T-helper 1 cell (primary cell): ENCODE results near the gene B4GALT2.

ENCODE experiments used
- DNase-seq, 5 donors: peaks; one replicate each; pipeline ENCODE4 v3.0.0-alpha.2; 2012 to 2020

B4GALT2 gene

GRCh38 chr1:44031252-44032169, 52.5 kb downstream of the B4GALT2 start, which contains the start of gene SLC6A9:
Gene SLC6A9 (minus strand): TSS chr1:44031462. CDS start chr1:44024277, 7,185 bp downstream.
- DNase-seq, result peak in 1 of 5 donors; percentile 71

GRCh38 chr1:44032170-44032790, 53.3 kb downstream of the B4GALT2 start:
- DNase-seq, result no peak

- no peak for DNase-seq
Observed at GRCh38 chr1:44033041-44033575, 54.1 kb downstream of the B4GALT2 start.

DNA sequence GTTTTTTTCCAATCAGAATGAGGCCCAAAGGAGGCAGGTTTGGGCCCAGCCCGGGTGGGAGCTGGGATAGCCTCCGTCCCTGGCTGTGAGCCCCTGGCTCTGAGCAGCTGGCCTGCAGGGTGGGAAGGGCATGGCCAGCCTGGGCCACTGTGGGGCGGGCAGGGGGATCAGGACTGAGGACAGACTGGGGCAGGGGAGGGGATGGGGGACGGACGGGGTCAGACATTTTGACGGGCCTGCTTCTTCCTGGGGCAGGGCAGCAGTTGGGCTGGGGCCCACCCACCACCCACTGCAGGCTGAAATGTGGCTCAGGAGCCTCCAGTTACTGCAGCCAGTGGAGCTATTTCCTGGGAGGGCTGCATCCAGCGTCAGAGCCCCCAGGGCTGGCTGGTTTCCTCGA, 54.7 kb downstream of the B4GALT2 start:
- no peak for DNase-seq

GRCh38 chr1:44034423-44034822, 55.4 kb downstream of the B4GALT2 start:
- no peak for DNase-seq

- DNase-seq, result no peak
Observed at GRCh38 chr1:44034976-44035716, 56.1 kb downstream of the B4GALT2 start.

DNA sequence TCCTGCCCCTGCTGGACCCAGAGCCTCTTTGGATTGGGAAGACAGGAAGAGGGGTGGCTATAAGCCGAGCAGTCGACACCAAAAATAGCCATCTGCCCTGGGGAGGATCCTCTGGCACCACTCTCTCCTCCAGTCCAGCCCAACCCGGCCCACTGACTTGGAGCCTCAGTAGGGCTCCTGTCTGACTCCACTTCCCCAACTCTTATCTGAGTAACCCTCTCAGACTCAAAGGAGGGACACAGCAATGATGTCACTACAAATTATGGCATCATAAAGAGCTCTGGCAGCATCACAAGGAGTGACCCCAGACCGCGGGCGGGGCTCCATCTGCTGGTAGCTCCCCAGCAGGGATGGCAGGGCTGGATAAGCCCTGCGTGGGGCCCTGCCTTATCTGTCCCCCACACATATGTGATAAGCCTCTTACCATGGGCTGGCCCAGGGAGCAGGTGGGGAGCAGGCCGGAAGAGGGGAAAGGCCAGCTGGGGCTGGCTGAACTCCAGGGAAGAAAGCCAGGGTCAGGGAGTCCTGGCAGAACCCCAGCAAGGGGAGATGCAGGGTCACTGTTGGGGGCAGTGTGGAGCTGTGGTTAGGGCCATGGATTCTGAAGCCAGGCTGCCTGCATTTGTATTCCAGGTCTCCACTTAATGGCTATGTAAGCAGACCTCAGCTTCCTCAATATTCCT, 56.9 kb downstream of the B4GALT2 start:
- DNase-seq, result no peak

DNA sequence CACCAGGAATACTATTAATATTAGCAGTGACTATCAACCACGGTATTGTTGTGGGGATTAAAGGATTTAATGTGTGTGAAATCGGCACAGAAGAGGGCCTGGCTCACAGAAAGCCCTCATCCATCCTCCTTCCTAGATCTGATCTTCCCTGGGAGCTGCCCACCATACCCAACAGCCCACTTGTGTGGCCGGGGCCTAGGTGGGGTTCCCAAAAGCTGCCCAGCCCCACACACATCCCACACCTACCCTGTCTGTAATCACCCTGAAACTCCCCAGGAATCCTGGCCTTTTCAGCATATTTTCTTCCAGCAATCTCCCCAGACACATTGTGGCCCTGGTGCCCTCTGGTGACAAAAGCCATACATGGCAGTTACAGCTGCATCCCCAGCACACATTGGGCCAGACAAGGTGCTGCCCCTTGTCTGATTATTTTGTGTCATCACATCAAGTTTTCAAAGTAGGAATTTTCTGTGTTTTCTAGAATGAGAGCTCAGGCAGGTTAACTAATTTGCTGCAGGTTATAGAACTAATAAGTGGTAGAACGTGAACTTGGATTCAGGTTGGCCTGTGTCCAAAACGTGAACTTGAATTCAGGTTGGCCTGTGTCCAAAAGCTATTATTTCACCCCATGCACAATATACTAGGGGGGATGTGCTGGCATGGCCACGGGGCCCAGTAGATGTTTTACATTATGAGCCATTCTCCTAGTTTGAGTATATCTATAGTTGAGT, 57.6 kb downstream of the B4GALT2 start:
- peak in 4 of 5 donors; percentile 48 to 58 (median 54) for DNase-seq

DNA sequence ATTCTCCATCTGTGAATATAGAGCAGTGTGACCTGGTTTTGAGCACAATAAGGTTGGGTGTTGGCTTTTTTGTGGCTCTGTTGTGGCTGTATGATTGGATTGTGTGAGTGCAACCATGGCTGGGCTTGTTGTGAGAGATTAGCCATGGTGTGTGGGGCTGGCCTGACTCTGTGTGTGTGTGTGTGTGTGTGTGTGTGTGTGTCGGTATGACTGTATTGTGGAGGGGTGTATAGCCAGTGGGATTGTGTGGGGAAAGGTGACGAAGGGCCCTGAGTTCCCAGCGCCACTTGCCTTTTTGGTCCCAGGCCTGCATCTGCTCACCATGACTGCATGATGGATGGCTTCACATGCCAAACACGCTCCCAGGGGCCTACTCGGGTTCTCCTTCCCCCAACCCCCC, 58.1 kb downstream of the B4GALT2 start:
- DNase-seq, result no peak

DNA sequence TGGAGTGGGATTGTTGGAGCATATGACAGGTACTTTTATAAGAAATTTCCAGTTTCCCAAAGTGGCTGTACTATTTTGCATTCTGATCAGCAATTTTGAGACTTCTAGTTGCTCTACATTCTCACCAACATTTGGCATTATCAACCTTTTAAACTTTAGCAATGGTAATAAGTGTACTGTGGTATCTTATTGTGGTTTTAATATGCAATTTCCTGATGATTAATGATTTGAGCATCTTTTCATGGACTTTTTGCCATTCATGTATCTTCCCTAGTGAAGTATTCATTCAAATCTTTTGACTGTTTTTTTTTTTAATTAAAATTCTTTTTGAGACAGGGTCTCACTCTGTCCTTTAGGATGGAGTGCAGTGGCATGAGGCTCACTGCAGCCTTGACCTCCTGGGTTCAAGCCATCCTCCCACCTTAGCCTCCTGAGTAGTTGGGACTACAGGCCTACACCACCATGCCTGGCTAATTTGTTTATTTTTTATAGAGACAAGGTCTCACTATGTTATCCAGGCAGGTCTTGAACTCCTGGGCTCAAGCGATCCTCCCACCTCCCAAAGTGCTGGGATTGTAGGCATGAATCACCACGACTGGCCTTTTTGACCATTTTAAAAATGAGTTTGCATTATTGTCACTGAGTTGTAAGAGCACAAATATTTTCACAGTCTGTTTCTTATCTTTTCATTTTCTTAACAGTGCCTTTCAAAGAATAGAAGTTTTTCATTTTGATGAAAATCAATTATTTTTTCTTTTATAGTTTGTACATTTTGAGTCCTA, 60.1 kb downstream of the B4GALT2 start:
- DNase-seq, result no peak

GRCh38 chr1:44040418-44040817, 61.4 kb downstream of the B4GALT2 start:
- no peak for DNase-seq
